HTERT RPE-1 (cell line): Measurements from ENCODE around the gene BCL2L11.

Source experiments
- in situ Hi-C: fragments of 300-500 bp; cut with MboI; formaldehyde crosslinking; loops from 4 replicates; pipeline ENCODE4 v1.14.3; 2020; ENCODE audit warnings: low sequenced_read_pairs

Gene BCL2L11

GRCh38 chr2:111117598-111118480, 2.9 kb upstream of the BCL2L11 start:
- in situ Hi-C loops = no loop called here

- in situ Hi-C loops = no loop called here
Measured at GRCh38 chr2:111118481-111118980, 2.2 kb upstream of the BCL2L11 start.

GRCh38 chr2:111118981-111119821, 1.5 kb upstream of the BCL2L11 start:
- in situ Hi-C loops = no loop called here

GRCh38 chr2:111119822-111120252, 877 bp upstream of the BCL2L11 start:
- in situ Hi-C loops = no loop called here

- in situ Hi-C loops = no loop called here
Measured at GRCh38 chr2:111121028-111121827, 514 bp downstream of the BCL2L11 start.

- in situ Hi-C loops = no loop called here
Measured at GRCh38 chr2:111121828-111122630, 1.3 kb downstream of the BCL2L11 start.

GRCh38 chr2:111122631-111123421, 2.1 kb downstream of the BCL2L11 start:
- in situ Hi-C loops = no loop called here

GRCh38 chr2:111123751-111124150, 3.0 kb downstream of the BCL2L11 start:
- in situ Hi-C loops = no loop called here

GRCh38 chr2:111126581-111126980, 5.9 kb downstream of the BCL2L11 start:
- in situ Hi-C loops = no loop called here

GRCh38 chr2:111127351-111127750, 6.6 kb downstream of the BCL2L11 start:
- in situ Hi-C loops = no loop called here

- in situ Hi-C loops = no loop called here
Measured at GRCh38 chr2:111128096-111128495, 7.4 kb downstream of the BCL2L11 start.

GRCh38 chr2:111133603-111134002, 12.9 kb downstream of the BCL2L11 start:
- in situ Hi-C loops = no loop called here

GRCh38 chr2:111134055-111134454, 13.3 kb downstream of the BCL2L11 start:
- in situ Hi-C loops = no loop called here

GRCh38 chr2:111135237-111135909, 14.7 kb downstream of the BCL2L11 start:
- in situ Hi-C loops = no loop called here

- in situ Hi-C loops = no loop called here
Measured at GRCh38 chr2:111135910-111136297, 15.2 kb downstream of the BCL2L11 start.

- in situ Hi-C loops = no loop called here
Measured at GRCh38 chr2:111138839-111139238, 18.1 kb downstream of the BCL2L11 start.

GRCh38 chr2:111139637-111140317, 19.1 kb downstream of the BCL2L11 start:
- in situ Hi-C loops = no loop called here

- in situ Hi-C loops = no loop called here
Measured at GRCh38 chr2:111140815-111141214, 20.1 kb downstream of the BCL2L11 start.
